Stimulated activated effector memory CD8-positive, alpha-beta T cell treated with anti-CD3 and anti-CD28 coated beads, Interleukin-12 subunit alpha, Interleukin-12 subunit beta, amount 100 ng/mL, for 72 hours (primary cell): ENCODE results near the gene SEC14L5.
"Not testable (repeated sequence)": the region's sequence is repeated elsewhere in the genome, so short reads cannot be mapped to it uniquely, and the experiment has no call there.

Experiments
- ATAC-seq: fragments of 150-1000 bp; cut with Tn5 transposase; 2 replicates; pipeline ENCODE4 v1.10.0; 2021
- DNase-seq, 2 donors: peaks; one replicate each; pipeline ENCODE4 v3.0.0; 2021 to 2022; ENCODE audit warnings: low spot score in 2 of 2
- H3K27ac Mint-ChIP-seq: one replicate; pipeline ENCODE4 v1.8.0; 2022; ENCODE audit warnings: mild to moderate bottlenecking, mixed read lengths
- H3K36me3 Mint-ChIP-seq: one replicate; pipeline ENCODE4 v1.8.0; 2022; ENCODE audit warnings: mild to moderate bottlenecking, mixed read lengths
- H3K4me1 Mint-ChIP-seq: one replicate; pipeline ENCODE4 v1.8.0; 2022; ENCODE audit warnings: mixed read lengths
- H3K4me3 Mint-ChIP-seq: one replicate; pipeline ENCODE4 v1.8.0; 2022; ENCODE audit warnings: mild to moderate bottlenecking, mixed read lengths
- H3K9me3 Mint-ChIP-seq: one replicate; pipeline ENCODE4 v1.8.0; 2022; ENCODE audit warnings: mixed read lengths

Gene SEC14L5

DNA sequence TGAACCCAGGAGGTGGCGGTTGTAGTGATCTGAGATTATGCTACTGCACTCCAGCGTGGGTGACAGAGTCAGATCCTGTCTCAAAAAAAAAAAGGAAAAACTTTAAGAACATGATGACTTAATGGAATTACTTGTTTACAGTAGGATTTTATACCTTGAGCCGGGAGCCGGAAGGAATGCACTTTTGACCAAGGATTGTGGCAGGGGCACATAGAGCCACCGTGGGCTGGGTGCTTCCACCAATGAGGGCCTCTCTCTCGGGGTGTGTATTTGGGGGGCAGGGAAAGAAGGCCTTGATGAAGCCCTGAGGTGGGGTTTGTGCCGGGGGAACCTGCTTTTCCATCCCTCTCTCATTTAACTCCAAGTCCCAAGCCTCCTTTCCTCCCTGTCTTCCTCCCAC is 82.3 kb downstream of the SEC14L5 start:
- no peak overlapping the region for H3K4me3 Mint-ChIP-seq
- peaks cover 8% of the 10 kb centered on the region for H3K4me1 Mint-ChIP-seq
- no peaks in the 10 kb centered on the region for H3K9me3 Mint-ChIP-seq
- peaks cover 4% of the 10 kb centered on the region for H3K36me3 Mint-ChIP-seq
- no peak for ATAC-seq
- peak overlapping the region; percentile 51 for H3K27ac Mint-ChIP-seq
- DNase-seq: no peak

- Mint-ChIP-seq H3K4me3 (no peak overlapping the region), H3K27ac (no peak overlapping the region), H3K36me3 (peaks cover 4% of the 10 kb centered on the region), H3K4me1 (peaks cover 8% of the 10 kb centered on the region), H3K9me3 (no peaks in the 10 kb centered on the region)
- no peak for ATAC-seq
- DNase-seq: no peak
These were observed 83.5 kb downstream of the SEC14L5 start for GRCh38 chr16:5041600-5042133.

- Mint-ChIP-seq H3K4me3 (no peak overlapping the region), H3K27ac (no peak overlapping the region), H3K36me3 (peaks cover 4% of the 10 kb centered on the region), H3K9me3 (no peaks in the 10 kb centered on the region), H3K4me1 (peaks cover 8% of the 10 kb centered on the region)
- DNase-seq: no peak
- ATAC-seq: no peak
These were observed 84.5 kb downstream of the SEC14L5 start for GRCh38 chr16:5042574-5043171.

GRCh38 chr16:5044011-5044540 is 85.9 kb downstream of the SEC14L5 start:
- no peaks in the 10 kb centered on the region for H3K9me3 Mint-ChIP-seq
- H3K27ac Mint-ChIP-seq: no peak overlapping the region
- H3K36me3 Mint-ChIP-seq: peaks cover 4% of the 10 kb centered on the region
- H3K4me3 Mint-ChIP-seq: no peak overlapping the region
- peaks cover 8% of the 10 kb centered on the region for H3K4me1 Mint-ChIP-seq
- ATAC-seq (no peak), DNase-seq (no peak)

DNA sequence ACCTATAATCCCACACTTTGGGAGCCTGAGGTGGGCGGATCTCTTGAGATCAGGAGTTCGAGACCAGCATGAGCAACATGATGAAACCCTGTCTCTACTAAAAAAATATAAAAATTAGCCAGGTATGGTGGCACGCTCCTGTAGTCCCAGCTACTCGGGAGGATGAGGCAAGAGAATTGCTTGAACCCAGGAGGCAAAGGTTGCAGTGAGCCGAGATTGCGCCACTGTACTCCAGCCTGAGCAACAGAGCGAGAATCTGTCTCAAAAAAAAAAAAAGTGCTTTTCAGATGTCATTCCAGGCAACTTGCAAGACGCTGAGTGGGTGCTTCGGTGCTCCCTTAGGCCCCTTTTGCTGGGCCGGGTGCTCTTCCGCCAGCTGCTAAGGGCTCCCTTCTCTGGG is 86.5 kb downstream of the SEC14L5 start:
- H3K36me3 Mint-ChIP-seq, DNase-seq, H3K9me3 Mint-ChIP-seq, ATAC-seq, H3K27ac Mint-ChIP-seq, H3K4me3 Mint-ChIP-seq, H3K4me1 Mint-ChIP-seq: not testable (repeated sequence)

- Mint-ChIP-seq H3K4me1 (peaks cover 8% of the 10 kb centered on the region), H3K4me3 (no peak overlapping the region), H3K36me3 (peaks cover 4% of the 10 kb centered on the region), H3K27ac (no peak overlapping the region), H3K9me3 (no peaks in the 10 kb centered on the region)
- DNase-seq: no peak
- ATAC-seq: no peak
These were observed 87.5 kb downstream of the SEC14L5 start for GRCh38 chr16:5045499-5046115.

GRCh38 chr16:5046914-5047313 is 88.8 kb downstream of the SEC14L5 start:
- no peak for ATAC-seq
- H3K9me3 Mint-ChIP-seq: no peaks in the 10 kb centered on the region
- H3K4me1 Mint-ChIP-seq: no peaks in the 10 kb centered on the region

GRCh38 chr16:5054876-5055865 is 97.0 kb downstream of the SEC14L5 start:
- Mint-ChIP-seq H3K27ac (no peak overlapping the region), H3K36me3 (no peaks in the 10 kb centered on the region), H3K4me1 (no peaks in the 10 kb centered on the region), H3K4me3 (no peak overlapping the region), H3K9me3 (no peaks in the 10 kb centered on the region)
- ATAC-seq: no peak
- DNase-seq: no peak

More at GRCh38 chr16:5046914-5047313, 88.8 kb downstream of the SEC14L5 start:
- Mint-ChIP-seq H3K36me3 (peaks cover 4% of the 10 kb centered on the region), H3K4me3 (no peak overlapping the region), H3K27ac (peak overlapping the region; percentile 1)
- no peak for DNase-seq

DNA sequence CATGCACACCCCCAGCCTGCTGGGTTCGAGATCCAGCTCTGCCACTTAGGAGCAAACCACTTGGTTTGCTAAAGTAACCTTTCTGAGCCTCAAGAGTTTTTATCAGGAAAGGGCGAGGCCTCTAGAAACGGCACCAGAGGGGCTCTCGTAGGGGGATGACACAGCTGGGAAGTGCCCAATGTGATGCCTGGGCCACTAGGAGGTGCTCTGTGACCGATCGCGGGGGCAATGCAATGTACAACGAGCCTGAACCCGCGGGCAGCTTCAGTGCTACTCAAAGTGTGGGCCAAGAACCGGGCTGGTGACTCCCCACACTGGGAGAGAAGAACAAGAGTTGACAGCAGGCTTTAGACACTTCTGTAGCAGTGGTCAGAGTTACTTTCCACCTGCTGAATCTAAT is 98.2 kb downstream of the SEC14L5 start:
- no peak overlapping the region for H3K4me3 Mint-ChIP-seq
- H3K27ac Mint-ChIP-seq: no peak overlapping the region
- no peaks in the 10 kb centered on the region for H3K9me3 Mint-ChIP-seq
- no peaks in the 10 kb centered on the region for H3K4me1 Mint-ChIP-seq
- H3K36me3 Mint-ChIP-seq: no peaks in the 10 kb centered on the region
- DNase-seq: peak; percentile 14 to 66
- ATAC-seq: peak; percentile 85

DNA sequence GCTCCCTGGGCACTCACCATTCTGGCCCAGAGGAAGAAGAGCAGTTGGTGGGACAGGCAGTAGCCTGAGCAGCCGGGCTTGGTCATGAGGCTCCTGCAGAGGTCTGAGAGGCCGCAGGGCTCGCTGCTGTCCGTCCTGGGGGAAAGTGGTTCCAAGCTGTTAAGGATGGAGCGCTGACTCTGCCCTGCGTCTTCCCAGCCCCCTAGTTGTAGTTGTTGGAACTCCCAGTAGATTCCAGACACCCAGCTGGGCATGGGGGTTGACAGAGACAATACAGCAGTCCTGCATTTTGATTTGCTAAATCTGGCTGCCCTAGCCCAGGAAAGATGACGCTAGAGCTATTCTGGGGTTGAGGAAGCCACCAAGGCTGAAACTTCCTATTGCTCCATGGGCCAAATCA is 100.3 kb downstream of the SEC14L5 start:
- Mint-ChIP-seq H3K27ac (no peak overlapping the region), H3K4me3 (no peak overlapping the region), H3K36me3 (no peaks in the 10 kb centered on the region), H3K4me1 (no peaks in the 10 kb centered on the region), H3K9me3 (no peaks in the 10 kb centered on the region)
- DNase-seq: no peak
- ATAC-seq: no peak

- DNase-seq: no peak
- Mint-ChIP-seq H3K9me3 (no peaks in the 10 kb centered on the region), H3K27ac (no peak overlapping the region), H3K4me3 (no peak overlapping the region), H3K36me3 (no peaks in the 10 kb centered on the region), H3K4me1 (no peaks in the 10 kb centered on the region)
- ATAC-seq: no peak
These were observed 101.4 kb downstream of the SEC14L5 start for GRCh38 chr16:5059386-5060072.

DNA sequence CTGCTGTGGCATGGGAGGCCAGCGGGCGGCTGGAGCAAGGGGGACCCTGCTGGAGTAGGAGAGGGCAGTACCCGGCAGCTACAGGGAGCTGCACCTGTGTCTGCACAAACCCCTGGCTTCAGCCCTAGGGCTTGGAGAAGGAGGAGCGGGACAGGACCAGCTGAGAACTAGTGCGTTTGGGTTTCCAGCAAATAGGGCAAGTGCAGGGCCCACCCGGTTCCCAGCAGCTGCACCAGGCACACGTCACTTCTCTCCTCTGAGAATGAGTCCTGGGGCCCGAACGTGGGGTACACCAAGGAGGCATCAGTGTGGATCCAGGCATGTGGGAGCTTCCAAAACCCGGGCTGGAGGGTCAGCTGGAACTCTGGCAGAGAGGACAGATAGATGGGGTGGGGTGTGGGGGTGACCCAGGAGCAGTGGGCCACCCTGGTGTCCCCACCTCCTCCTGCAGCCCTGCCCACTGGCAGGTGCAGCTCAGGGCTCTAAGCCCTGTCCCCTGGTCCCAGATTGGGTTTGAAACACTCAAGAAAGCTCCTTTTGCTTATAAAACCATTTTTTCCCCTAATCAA is 102.0 kb downstream of the SEC14L5 start:
- no peaks in the 10 kb centered on the region for H3K36me3 Mint-ChIP-seq
- no peak overlapping the region for H3K27ac Mint-ChIP-seq
- H3K4me3 Mint-ChIP-seq: no peak overlapping the region
- H3K4me1 Mint-ChIP-seq: no peaks in the 10 kb centered on the region
- no peak for DNase-seq
- ATAC-seq: no peak
- no peaks in the 10 kb centered on the region for H3K9me3 Mint-ChIP-seq

- Mint-ChIP-seq H3K27ac (no peak overlapping the region), H3K4me1 (no peaks in the 10 kb centered on the region), H3K36me3 (no peaks in the 10 kb centered on the region), H3K4me3 (no peak overlapping the region), H3K9me3 (no peaks in the 10 kb centered on the region)
- no peak for ATAC-seq
- no peak for DNase-seq
These were observed 103.9 kb downstream of the SEC14L5 start for GRCh38 chr16:5062051-5062450.
